Loucy (cell line): ENCODE data around the gene HTR2B.

Source experiments
- H2AFZ ChIP-seq: fragments of 200-600 bp; sonication (generic); 2 replicates; pipeline ENCODE4 v1.6.0; 2016; ENCODE audit warnings: antibody characterized with exemption, mild to moderate bottlenecking, low read length, moderate library complexity
- H3F3A ChIP-seq: fragments of 200-600 bp; 2 replicates; pipeline ENCODE4 v1.6.0; 2016; ENCODE audit warnings: antibody characterized with exemption, low read depth, mild to moderate bottlenecking
- H3K27me3 ChIP-seq: fragments of 200-600 bp; sonication (generic); 2 replicates; pipeline ENCODE4 v1.6.1; 2014; ENCODE audit warnings: low read length, mild to moderate bottlenecking; ENCODE audit not compliant: insufficient read depth, poor library complexity, severe bottlenecking
- H3K36me3 ChIP-seq: fragments of 200-600 bp; sonication (generic); 2 replicates; pipeline ENCODE4 v1.6.1; 2016; ENCODE audit warnings: low read length; ENCODE audit not compliant: insufficient read depth
- H3K4me1 ChIP-seq: fragments of 200-600 bp; sonication (generic); 2 replicates; pipeline ENCODE4 v1.5.1; 2014; ENCODE audit warnings: low read length, mild to moderate bottlenecking; ENCODE audit not compliant: insufficient read depth, poor library complexity, severe bottlenecking
- H3K4me2 ChIP-seq: fragments of 200-600 bp; sonication (generic); 2 replicates; pipeline ENCODE4 v1.6.0; 2014; ENCODE audit warnings: antibody characterized with exemption, low read length, low read depth, mild to moderate bottlenecking; ENCODE audit not compliant: poor library complexity, severe bottlenecking
- H3K4me3 ChIP-seq: fragments of 200-600 bp; sonication (generic); 2 replicates; pipeline ENCODE4 v1.5.1; 2014; ENCODE audit warnings: low read length, mild to moderate bottlenecking, mixed read lengths; ENCODE audit not compliant: poor library complexity, severe bottlenecking
- H3K79me2 ChIP-seq: fragments of 200-600 bp; sonication (generic); 2 replicates; pipeline ENCODE4 v1.6.1; 2014; ENCODE audit warnings: low read length; ENCODE audit not compliant: insufficient read depth
- H3K9ac ChIP-seq: fragments of 200-600 bp; sonication (generic); 2 replicates; pipeline ENCODE4 v1.6.0; 2014; ENCODE audit warnings: mild to moderate bottlenecking, low read depth, low read length, moderate library complexity; ENCODE audit not compliant: poor library complexity, severe bottlenecking
- H3K9me2 ChIP-seq: fragments of 200-600 bp; sonication (generic); replicated peaks from 2 replicates; pipeline ENCODE4 v1.6.1; 2016; ENCODE audit warnings: low read depth, low read length, mixed read lengths
- H3K9me3 ChIP-seq: fragments of 200-600 bp; sonication (generic); 2 replicates; pipeline ENCODE4 v1.6.1; 2014; ENCODE audit warnings: mild to moderate bottlenecking, antibody characterized with exemption, low read length, low read depth; ENCODE audit not compliant: insufficient read depth
- H4K20me1 ChIP-seq: fragments of 200-600 bp; sonication (generic); 2 replicates; pipeline ENCODE4 v1.6.0; 2014; ENCODE audit warnings: antibody characterized with exemption, low read length, mild to moderate bottlenecking; ENCODE audit not compliant: insufficient read depth, poor library complexity, severe bottlenecking
- CTCF ChIP-seq: fragments of 200-600 bp; sonication (generic); conservative IDR thresholded peaks from 2 replicates; pipeline ENCODE4 v1.5.1; 2014; ENCODE audit warnings: mild to moderate bottlenecking, antibody characterized with exemption, low read length
- EZH2phosphoT487 ChIP-seq: fragments of 200-600 bp; IDR thresholded peaks from 2 replicates; pipeline ENCODE4 v1.6.1; 2018; ENCODE audit warnings: antibody characterized with exemption, mild to moderate bottlenecking, moderate library complexity, borderline replicate concordance

The HTR2B gene

DNA sequence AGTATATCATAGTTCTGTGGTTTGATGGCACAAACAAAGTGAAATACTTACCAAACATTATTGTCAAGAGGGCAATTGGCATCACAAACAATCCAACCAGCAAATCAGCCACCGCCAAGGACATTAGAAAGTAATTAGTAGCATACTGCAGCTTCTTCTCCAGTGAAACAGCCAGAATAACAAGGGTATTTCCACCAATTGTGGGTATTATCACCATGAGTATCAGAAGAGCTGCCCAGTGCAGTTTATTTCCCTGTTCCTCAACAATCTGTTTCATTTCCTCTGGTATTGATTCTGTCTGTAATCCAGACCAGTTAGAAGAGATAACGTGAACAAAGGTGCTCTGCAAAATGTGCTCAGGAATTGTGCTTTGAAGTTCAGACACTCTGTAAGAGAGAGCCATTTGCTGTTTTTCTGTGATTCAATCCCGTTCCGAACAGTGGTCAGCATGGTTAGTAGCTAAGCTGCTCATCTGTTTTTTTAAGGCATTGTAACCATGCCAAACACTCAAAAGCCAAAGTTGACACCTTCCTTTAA, 1.4 kb downstream of the HTR2B start:
- H3K4me2 ChIP-seq = no peak overlapping the region
- H3K79me2 ChIP-seq = no peaks in the 10 kb centered on the region
- H3K4me3 ChIP-seq = no peak overlapping the region
- TF ChIP-seq CTCF (no peak), EZH2phosphoT487 (no peak)
- H3K36me3 ChIP-seq = no peaks in the 10 kb centered on the region
- no peaks in the 10 kb centered on the region for H3K9me2 ChIP-seq
- H3K4me1 ChIP-seq = peaks cover 15% of the 10 kb centered on the region
- H2AFZ ChIP-seq = no peak overlapping the region
- H3K9me3 ChIP-seq = no peaks in the 10 kb centered on the region
- no peaks in the 10 kb centered on the region for H4K20me1 ChIP-seq
- no peaks in the 10 kb centered on the region for H3F3A ChIP-seq
- H3K9ac ChIP-seq = no peak overlapping the region
- H3K27me3 ChIP-seq = no peaks in the 10 kb centered on the region

DNA sequence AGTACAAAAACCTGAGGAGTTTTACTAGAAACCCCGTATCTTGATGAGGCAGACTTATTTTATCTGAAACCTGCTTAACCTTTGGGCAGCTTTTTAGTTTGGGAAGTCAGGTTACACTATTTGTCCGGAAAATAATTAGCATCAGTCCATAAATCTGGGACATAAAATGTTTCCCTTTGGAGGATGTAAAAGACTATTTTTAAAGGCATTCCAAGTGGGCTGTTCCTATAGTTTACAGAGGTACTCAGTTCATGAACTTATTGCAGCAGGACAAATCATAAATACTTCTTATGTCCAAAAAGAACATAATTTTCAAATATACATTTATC, 6.3 kb downstream of the HTR2B start:
- Histone ChIP-seq H3K9me3 (no peaks in the 10 kb centered on the region), H3K36me3 (no peaks in the 10 kb centered on the region), H3K9ac (no peak overlapping the region), H3K9me2 (no peaks in the 10 kb centered on the region), H3K27me3 (no peaks in the 10 kb centered on the region), H4K20me1 (no peaks in the 10 kb centered on the region), H3K4me2 (no peak overlapping the region), H3K79me2 (no peaks in the 10 kb centered on the region), H3K4me3 (no peak overlapping the region), H3F3A (no peaks in the 10 kb centered on the region), H2AFZ (no peak overlapping the region), H3K4me1 (no peaks in the 10 kb centered on the region)
- TF ChIP-seq CTCF = no peak
- TF ChIP-seq EZH2phosphoT487 = no peak

GRCh38 chr2:231117922-231118613, 6.8 kb downstream of the HTR2B start:
- no peaks in the 10 kb centered on the region for H4K20me1 ChIP-seq
- H3K9me2 ChIP-seq = no peaks in the 10 kb centered on the region
- H3K79me2 ChIP-seq = no peaks in the 10 kb centered on the region
- no peaks in the 10 kb centered on the region for H3K27me3 ChIP-seq
- no peak overlapping the region for H2AFZ ChIP-seq
- no peak overlapping the region for H3K4me3 ChIP-seq
- H3K9ac ChIP-seq = no peak overlapping the region
- H3K9me3 ChIP-seq = no peaks in the 10 kb centered on the region
- no peaks in the 10 kb centered on the region for H3F3A ChIP-seq
- TF ChIP-seq CTCF (no peak), EZH2phosphoT487 (no peak)
- no peaks in the 10 kb centered on the region for H3K4me1 ChIP-seq
- H3K36me3 ChIP-seq = peaks cover 4% of the 10 kb centered on the region; the same call in 1 of the 2 replicates
- no peak overlapping the region for H3K4me2 ChIP-seq
